PC-3 (cell line): Measurements from ENCODE around the gene REEP2. TPM values are rescaled to one million over a fixed set of nuclear protein-coding genes. Genes with fewer than 3 reads are reported as not detected.

ENCODE experiments used
- ATAC-seq: fragments of 200-7000 bp; cut with Tn5 transposase; 2 replicates; pipeline ENCODE4 v1.9.1; 2020; ENCODE audit warnings: mild to moderate bottlenecking, moderate library complexity
- BruUV-seq: library from RNA; stranded (reverse); fragments of 400-500 nt; replicated peaks from 2 replicates; lab custom pipeline; 2021; lab: Mats Ljungman, UMichigan
- CTCF ChIA-PET: fragments of 300-600 bp; sonication (Branson Sonifier 250); formaldehyde crosslinking; loops from one replicate; lab custom pipeline; 2022; ENCODE audit warnings: antibody characterized with exemption; lab: Charles Lee
- POLR2A ChIA-PET: fragments of 300-600 bp; sonication (Branson Sonifier 250); formaldehyde crosslinking; loops from one replicate; lab custom pipeline; 2022; ENCODE audit warnings: antibody characterized with exemption; ENCODE audit not compliant: unreplicated experiment; lab: Charles Lee
- DNase-seq: peaks from one replicate; pipeline ENCODE4 v3.0.0-alpha.2; 2015
- H2AFZ ChIP-seq: fragments of 300-600 bp; sonication (generic); 2 replicates; pipeline ENCODE4 v1.6.0; 2016; ENCODE audit warnings: antibody characterized with exemption, low read length
- H3F3A ChIP-seq: fragments of 300-600 bp; sonication (generic); one replicate; pipeline ENCODE4 v1.6.0; 2017; ENCODE audit warnings: antibody characterized with exemption, low read length, control low read depth, mild to moderate bottlenecking; ENCODE audit not compliant: unreplicated experiment
- H3K27ac ChIP-seq: fragments of 300-600 bp; sonication (generic); 2 replicates; pipeline ENCODE4 v1.5.1; 2016; ENCODE audit warnings: mild to moderate bottlenecking, low read length
- H3K27me3 ChIP-seq: fragments of 300-600 bp; sonication (generic); 2 replicates; pipeline ENCODE4 v1.6.1; 2016; ENCODE audit warnings: low read length, mixed read lengths
- H3K36me3 ChIP-seq: fragments of 300-600 bp; sonication (generic); 2 replicates; pipeline ENCODE4 v1.6.1; 2016; ENCODE audit warnings: low read depth, mixed run types, low read length, mixed read lengths
- H3K4me1 ChIP-seq: fragments of 300-600 bp; sonication (generic); 2 replicates; pipeline ENCODE4 v1.5.1; 2016; ENCODE audit warnings: low read length; ENCODE audit not compliant: insufficient read depth
- H3K4me2 ChIP-seq: fragments of 300-600 bp; sonication (generic); 2 replicates; pipeline ENCODE4 v1.6.0; 2016; ENCODE audit warnings: low read length
- H3K4me3 ChIP-seq: fragments of 300-600 bp; sonication (generic); 2 replicates; pipeline ENCODE4 v1.5.1; 2016; ENCODE audit warnings: mild to moderate bottlenecking, low read length, mixed read lengths
- H3K79me2 ChIP-seq: fragments of 300-600 bp; sonication (generic); 2 replicates; pipeline ENCODE4 v1.6.1; 2017; ENCODE audit warnings: low read length, mixed read lengths
- H3K9ac ChIP-seq: fragments of 300-600 bp; sonication (generic); 2 replicates; pipeline ENCODE4 v1.6.0; 2016; ENCODE audit warnings: mild to moderate bottlenecking, low read length
- H3K9me2 ChIP-seq: fragments of 300-600 bp; sonication (generic); replicated peaks from 2 replicates; pipeline ENCODE4 v1.6.1; 2016; ENCODE audit warnings: mixed run types, low read length, mixed read lengths
- H3K9me3 ChIP-seq: fragments of 300-600 bp; sonication (generic); 2 replicates; pipeline ENCODE4 v1.6.1; 2016; ENCODE audit warnings: low read length, mixed read lengths
- H4K20me1 ChIP-seq: fragments of 300-600 bp; sonication (generic); 2 replicates; pipeline ENCODE4 v1.6.1; 2016; ENCODE audit warnings: low read length, mixed read lengths
- CTCF ChIP-seq: fragments of 300-600 bp; sonication (generic); conservative IDR thresholded peaks from 2 replicates; pipeline ENCODE4 v1.5.1; 2017; ENCODE audit warnings: antibody characterized with exemption, low read depth, mild to moderate bottlenecking, low read length
- EZH2 ChIP-seq: fragments of 300-600 bp; sonication (generic); IDR thresholded peaks from one replicate; pipeline ENCODE4 v1.6.1; 2017; ENCODE audit warnings: antibody characterized with exemption, mild to moderate bottlenecking, low read length; ENCODE audit not compliant: unreplicated experiment
- intact Hi-C: fragments of 100-400 bp; cut with micrococcal nuclease; formaldehyde crosslinking; loops from 2 replicates; pipeline ENCODE4 v1.9.0; 2023
- total RNA-seq: library from RNA; depleted of rRNA; stranded (reverse); fragments of >200 nt; gene quantifications from 2 replicates; pipeline ENCODE4 v1.2.3, GENCODE V29; 2014

Gene REEP2
- total RNA-seq, 1 experiment from 2014 or later: 2.5 TPM

- H3K27ac ChIP-seq: peak overlapping the region; percentile 68
- H3F3A ChIP-seq: no peaks in the 10 kb centered on the region
- no peaks in the 10 kb centered on the region for H4K20me1 ChIP-seq
- H2AFZ ChIP-seq: peak overlapping the region; percentile 90
- H3K9me2 ChIP-seq: no peaks in the 10 kb centered on the region
- peaks cover 16% of the 10 kb centered on the region for H3K27me3 ChIP-seq
- peak overlapping the region; percentile 81 for H3K9ac ChIP-seq
- BruUV-seq: no TSS peak
- DNase-seq: peak; percentile 91
- ChIA-PET POLR2A (no interaction called here), CTCF (no interaction called here)
- intact Hi-C loops: loop anchor here (1.0 kb wide), 2 partner anchors 39 to 79 kb away; partner anchors contain the start of gene ETF1
- peak; percentile 64 for ATAC-seq
- H3K36me3 ChIP-seq: no peaks in the 10 kb centered on the region
- no peaks in the 10 kb centered on the region for H3K9me3 ChIP-seq
- H3K4me1 ChIP-seq: peaks cover 5% of the 10 kb centered on the region
- no peak for TF ChIP-seq EZH2
- TF ChIP-seq CTCF: peak; percentile 79
- no peaks in the 10 kb centered on the region for H3K79me2 ChIP-seq
- peak overlapping the region; percentile 71 for H3K4me3 ChIP-seq
- peak overlapping the region; percentile 98 for H3K4me2 ChIP-seq
These were observed 25.1 kb downstream of the REEP2 start for GRCh38 chr5:138464008-138464387.

GRCh38 chr5:138464388-138465260 is 25.8 kb downstream of the REEP2 start:
- 0 out of 2 replicates have a peak, but pooled peaks have one; percentile 34 for TF ChIP-seq CTCF
- no peak for TF ChIP-seq EZH2
- no peaks in the 10 kb centered on the region for H3K9me2 ChIP-seq

More at GRCh38 chr5:138464388-138465260, 25.8 kb downstream of the REEP2 start:
- CTCF ChIA-PET: interaction anchor here (1.1 to 1.2 kb wide), 2 partner anchors 39 to 40 kb away, joined by 4 to 6 read pairs; no protein-coding TSS in a partner anchor
- BruUV-seq: no TSS peak
- no peaks in the 10 kb centered on the region for H3K36me3 ChIP-seq
- H3K9me3 ChIP-seq: no peaks in the 10 kb centered on the region
- peak; percentile 96 for DNase-seq
- H3K27me3 ChIP-seq: peaks cover 16% of the 10 kb centered on the region
- peak overlapping the region; percentile 81 for H3K9ac ChIP-seq
- POLR2A ChIA-PET: interaction anchor here (0.8 kb wide), 1 partner anchor 26 kb away, joined by 5 read pairs; no protein-coding TSS in a partner anchor
- peak; percentile 82 for ATAC-seq
- H3K27ac ChIP-seq: peak overlapping the region; percentile 68
- peaks cover 5% of the 10 kb centered on the region for H3K4me1 ChIP-seq
- H3K4me3 ChIP-seq: peak overlapping the region; percentile 71
- peak overlapping the region; percentile 90 for H2AFZ ChIP-seq
- H3K4me2 ChIP-seq: peak overlapping the region; percentile 98
- H3K79me2 ChIP-seq: no peaks in the 10 kb centered on the region
- intact Hi-C loops: loop anchor here (1.0 kb wide), 3 partner anchors 28 to 79 kb away; partner anchors contain the start of gene ETF1
- no peaks in the 10 kb centered on the region for H3F3A ChIP-seq
- no peaks in the 10 kb centered on the region for H4K20me1 ChIP-seq
